Neural progenitor cell (in vitro differentiated cells): ENCODE data around the gene UBR4. TPM values are rescaled to one million over a fixed set of nuclear protein-coding genes. Genes with fewer than 3 reads are reported as not detected.
"Not testable (repeated sequence)": the region's sequence is repeated elsewhere in the genome, so short reads cannot be mapped to it uniquely, and the experiment has no call there.

ENCODE experiments used
- DNase-seq: peaks from one replicate; pipeline ENCODE4 v3.0.0-alpha.2; 2016; ENCODE audit warnings: low spot score
- H2AFZ ChIP-seq: fragments of 200-600 bp; sonication (generic); replicated peaks from 2 replicates; pipeline ENCODE4 v1.6.1; 2016; ENCODE audit warnings: antibody characterized with exemption
- H3F3A ChIP-seq: fragments of 200-600 bp; sonication (generic); 2 replicates; pipeline ENCODE4 v1.6.1; 2016; ENCODE audit warnings: antibody characterized with exemption, low read depth
- H3K27ac ChIP-seq: fragments of 200-600 bp; sonication (generic); 2 replicates; pipeline ENCODE4 v1.5.1; 2016; ENCODE audit warnings: mild to moderate bottlenecking
- H3K27me3 ChIP-seq: fragments of 200-600 bp; sonication (generic); 2 replicates; pipeline ENCODE4 v1.6.1; 2016; ENCODE audit warnings: mild to moderate bottlenecking, moderate library complexity
- H3K36me3 ChIP-seq: fragments of 200-600 bp; sonication (generic); 2 replicates; pipeline ENCODE4 v1.5.1; 2016
- H3K4me1 ChIP-seq: fragments of 200-600 bp; sonication (generic); 2 replicates; pipeline ENCODE4 v1.6.1; 2016; ENCODE audit warnings: mixed run types
- H3K4me2 ChIP-seq: fragments of 200-600 bp; sonication (generic); 2 replicates; pipeline ENCODE4 v1.6.1; 2016
- H3K4me3 ChIP-seq: fragments of 200-600 bp; sonication (generic); 2 replicates; pipeline ENCODE4 v1.5.1; 2016
- H3K79me2 ChIP-seq: fragments of 200-600 bp; sonication (generic); 2 replicates; pipeline ENCODE4 v1.6.1; 2016; ENCODE audit warnings: low read depth
- H3K9ac ChIP-seq: fragments of 200-600 bp; sonication (generic); 2 replicates; pipeline ENCODE4 v1.6.1; 2016
- H3K9me3 ChIP-seq: fragments of 200-600 bp; sonication (generic); 2 replicates; pipeline ENCODE4 v1.5.1; 2016; ENCODE audit warnings: low read depth
- H4K20me1 ChIP-seq: fragments of 200-600 bp; sonication (generic); 2 replicates; pipeline ENCODE4 v1.6.1; 2016; ENCODE audit warnings: low read depth
- H3K27ac Mint-ChIP-seq: 3 replicates; pipeline ENCODE4 v1.8.0; 2021; ENCODE audit warnings: mixed read lengths
- H3K27me3 Mint-ChIP-seq: 2 replicates; pipeline ENCODE4 v1.8.0; 2022; ENCODE audit warnings: low read depth, mild to moderate bottlenecking, inconsistent platforms, moderate library complexity, mixed read lengths; ENCODE audit not compliant: insufficient read depth
- H3K36me3 Mint-ChIP-seq: 3 replicates; pipeline ENCODE4 v1.8.0; 2021; ENCODE audit warnings: mixed read lengths
- H3K4me1 Mint-ChIP-seq: 3 replicates; pipeline ENCODE4 v1.8.0; 2021; ENCODE audit warnings: mixed read lengths
- H3K4me3 Mint-ChIP-seq: 3 replicates; pipeline ENCODE4 v1.8.0; 2021; ENCODE audit warnings: mild to moderate bottlenecking, moderate library complexity, mixed read lengths
- H3K9me3 Mint-ChIP-seq: 3 replicates; pipeline ENCODE4 v1.8.0; 2020; ENCODE audit warnings: mixed read lengths
- CTCF ChIP-seq: fragments of 200-600 bp; sonication (generic); IDR thresholded peaks from 2 replicates; pipeline ENCODE4 v1.5.1; 2017; ENCODE audit warnings: antibody characterized with exemption, mild to moderate bottlenecking
- EZH2 ChIP-seq: fragments of 200-600 bp; sonication (generic); IDR thresholded peaks from 2 replicates; pipeline ENCODE4 v1.6.1; 2017; ENCODE audit warnings: antibody characterized with exemption, mild to moderate bottlenecking, moderate library complexity
- EZH2phosphoT487 ChIP-seq: fragments of 200-600 bp; sonication (generic); IDR thresholded peaks from 2 replicates; pipeline ENCODE4 v1.6.1; 2017; ENCODE audit warnings: antibody characterized with exemption
- total RNA-seq: library from RNA; depleted of rRNA; stranded (reverse); fragments of >200 nt; gene quantifications from 2 replicates; pipeline ENCODE4 v1.2.3, GENCODE V29; 2015; ENCODE audit warnings: low replicate concordance

UBR4 gene
- total RNA-seq, 1 donor from 2014 or later: 71.2 TPM

DNA sequence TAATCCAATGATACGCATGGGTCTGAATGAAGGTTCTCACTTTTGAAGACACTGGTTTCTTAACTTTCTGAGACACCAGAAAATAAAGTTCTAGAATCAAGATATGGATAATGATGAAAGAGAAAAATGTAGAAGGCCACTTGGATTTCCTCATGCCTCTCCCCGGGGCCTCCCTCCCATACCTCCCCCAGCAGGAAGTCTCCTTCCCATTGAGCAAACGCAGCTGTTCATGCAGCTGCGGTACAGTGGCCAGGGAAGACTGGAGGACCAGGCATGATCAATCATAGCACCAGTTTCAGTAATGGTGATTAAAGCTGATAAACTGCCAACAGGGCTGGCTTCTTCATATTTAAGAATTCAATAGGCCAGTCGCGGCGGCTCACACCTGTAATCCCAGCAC is 10.9 kb upstream of the UBR4 start:
- H3K36me3 ChIP-seq: peaks cover 10% of the 10 kb centered on the region

GRCh38 chr1:19220080-19220846 is 10.2 kb upstream of the UBR4 start:
- Mint-ChIP-seq H3K36me3 (peaks cover 33% of the 10 kb centered on the region), H3K4me3 (no peak overlapping the region)
- no peak for TF ChIP-seq EZH2phosphoT487
- no peak for TF ChIP-seq CTCF
- no peak for TF ChIP-seq EZH2

More for the DNA sequence above, 10.9 kb upstream of the UBR4 start:
- peaks cover 37% of the 10 kb centered on the region for H3K36me3 Mint-ChIP-seq
- no peaks in the 10 kb centered on the region for H3K27me3 ChIP-seq
- H3K4me3 Mint-ChIP-seq: no peak overlapping the region
- no peak overlapping the region for H3K27ac ChIP-seq
- no peak overlapping the region for H3K9ac ChIP-seq
- H3K27me3 Mint-ChIP-seq: no peaks in the 10 kb centered on the region
- no peaks in the 10 kb centered on the region for H3K9me3 Mint-ChIP-seq
- no peak overlapping the region for H3K4me2 ChIP-seq
- no peaks in the 10 kb centered on the region for H3K9me3 ChIP-seq
- no peak for DNase-seq
- H4K20me1 ChIP-seq: peaks cover 7% of the 10 kb centered on the region
- no peak overlapping the region for H2AFZ ChIP-seq
- TF ChIP-seq EZH2 (no peak), EZH2phosphoT487 (no peak), CTCF (no peak)
- H3K4me1 ChIP-seq: no peaks in the 10 kb centered on the region
- H3K4me1 Mint-ChIP-seq: no peaks in the 10 kb centered on the region
- H3K27ac Mint-ChIP-seq: no peak overlapping the region
- H3F3A ChIP-seq: no peaks in the 10 kb centered on the region
- peaks cover 4% of the 10 kb centered on the region for H3K79me2 ChIP-seq
- H3K4me3 ChIP-seq: no peak overlapping the region

DNA sequence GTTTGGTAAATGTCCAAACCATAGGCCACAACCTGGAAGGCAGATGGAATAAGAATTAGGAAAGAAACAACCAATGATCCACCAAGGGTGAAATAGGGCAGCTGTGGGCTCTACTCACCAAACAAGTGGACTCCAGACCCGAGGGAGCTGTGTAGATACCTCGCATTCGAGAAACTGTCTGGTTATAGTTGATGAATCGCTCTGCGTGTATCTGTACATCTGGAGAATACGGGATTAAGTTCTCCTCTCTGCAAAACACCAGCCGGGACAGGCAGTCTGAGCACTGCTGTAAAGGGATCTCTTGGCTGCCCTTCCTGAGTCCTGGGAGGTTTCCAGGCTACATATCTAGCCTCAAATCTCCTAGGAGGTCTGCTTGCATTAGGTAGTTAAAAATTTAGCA is 9.4 kb upstream of the UBR4 start:
- H3K4me1 ChIP-seq: no peaks in the 10 kb centered on the region
- H3K27me3 Mint-ChIP-seq: no peaks in the 10 kb centered on the region
- H3K4me2 ChIP-seq: no peak overlapping the region
- no peaks in the 10 kb centered on the region for H3K27me3 ChIP-seq
- H3K4me1 Mint-ChIP-seq: no peaks in the 10 kb centered on the region
- no peaks in the 10 kb centered on the region for H3K9me3 ChIP-seq
- no peak for TF ChIP-seq EZH2phosphoT487
- no peak for TF ChIP-seq CTCF
- H3K36me3 Mint-ChIP-seq: peaks cover 29% of the 10 kb centered on the region
- H2AFZ ChIP-seq: no peak overlapping the region
- H3K9me3 Mint-ChIP-seq: no peaks in the 10 kb centered on the region
- no peak overlapping the region for H3K4me3 ChIP-seq
- no peak overlapping the region for H3K27ac Mint-ChIP-seq
- H3K79me2 ChIP-seq: peaks cover 16% of the 10 kb centered on the region
- no peak for DNase-seq
- no peak overlapping the region for H3K27ac ChIP-seq
- peaks cover 10% of the 10 kb centered on the region for H3K36me3 ChIP-seq
- no peaks in the 10 kb centered on the region for H3F3A ChIP-seq
- no peak overlapping the region for H3K4me3 Mint-ChIP-seq
- no peak overlapping the region for H3K9ac ChIP-seq
- peaks cover 6% of the 10 kb centered on the region for H4K20me1 ChIP-seq

More at GRCh38 chr1:19220080-19220846, 10.2 kb upstream of the UBR4 start:
- H3K4me1 ChIP-seq: no peaks in the 10 kb centered on the region
- no peaks in the 10 kb centered on the region for H3F3A ChIP-seq
- no peaks in the 10 kb centered on the region for H3K4me1 Mint-ChIP-seq
- no peaks in the 10 kb centered on the region for H3K9me3 Mint-ChIP-seq
- DNase-seq: no peak
- H3K36me3 ChIP-seq: peaks cover 10% of the 10 kb centered on the region
- no peak overlapping the region for H3K9ac ChIP-seq
- H2AFZ ChIP-seq: no peak overlapping the region
- H3K27me3 ChIP-seq: no peaks in the 10 kb centered on the region
- H3K27ac ChIP-seq: no peak overlapping the region
- H3K4me2 ChIP-seq: no peak overlapping the region
- H3K27me3 Mint-ChIP-seq: no peaks in the 10 kb centered on the region
- no peak overlapping the region for H3K27ac Mint-ChIP-seq
- peaks cover 6% of the 10 kb centered on the region for H4K20me1 ChIP-seq
- H3K79me2 ChIP-seq: peaks cover 10% of the 10 kb centered on the region
- H3K9me3 ChIP-seq: no peaks in the 10 kb centered on the region
- H3K4me3 ChIP-seq: no peak overlapping the region

GRCh38 chr1:19216585-19216984 is 6.5 kb upstream of the UBR4 start:
- not testable (repeated sequence) for H3F3A ChIP-seq, H3K4me3 Mint-ChIP-seq, H3K9me3 ChIP-seq, H4K20me1 ChIP-seq, H3K27ac Mint-ChIP-seq, H3K9ac ChIP-seq, H3K4me3 ChIP-seq, H3K27ac ChIP-seq, H3K4me2 ChIP-seq, H3K4me1 Mint-ChIP-seq, DNase-seq, H3K9me3 Mint-ChIP-seq, H3K27me3 Mint-ChIP-seq, H3K27me3 ChIP-seq, H2AFZ ChIP-seq
- H3K36me3 ChIP-seq: peaks cover 10% of the 10 kb centered on the region
- H3K4me1 ChIP-seq: peaks cover 12% of the 10 kb centered on the region
- peaks cover 44% of the 10 kb centered on the region for H3K79me2 ChIP-seq
- peaks cover 21% of the 10 kb centered on the region for H3K36me3 Mint-ChIP-seq
